GM12878 (cell line): ENCODE measurements around the gene JAKMIP1. TPM values are rescaled to one million over a fixed set of nuclear protein-coding genes. Genes with fewer than 3 reads are reported as not detected.

ENCODE experiments used
- ATAC-seq: fragments of 200-7000 bp; cut with Tn5 transposase; 3 replicates; pipeline ENCODE4 v1.9.1; 2020; ENCODE audit warnings: mild to moderate bottlenecking, moderate library complexity
- BruUV-seq: library from RNA; stranded (reverse); fragments of 400-500 nt; replicated peaks from 2 replicates; lab custom pipeline; 2021; lab: Mats Ljungman, UMichigan
- CTCF ChIA-PET: fragments of 300-600 bp; sonication (Branson Sonifier 250); formaldehyde crosslinking; extraction: SDS; loops from one replicate; lab custom pipeline; 2021; ENCODE audit warnings: inconsistent platforms; lab: Yijun Ruan, JAX
- POLR2A ChIA-PET: fragments of 350-600 bp; formaldehyde crosslinking; extraction: SDS; loops from one replicate; lab custom pipeline; 2021; ENCODE audit warnings: inconsistent platforms; lab: Charles Lee
- RAD21 ChIA-PET: fragments of 300-600 bp; sonication (Branson Sonifier 250); formaldehyde crosslinking; loops from one replicate; lab custom pipeline; 2023; ENCODE audit warnings: antibody characterized with exemption; ENCODE audit not compliant: unreplicated experiment; lab: Charles Lee
- SMC1A ChIA-PET: fragments of 300-600 bp; sonication (Branson Sonifier 250); formaldehyde crosslinking; loops from one replicate; lab custom pipeline; 2023; ENCODE audit not compliant: unreplicated experiment, uncharacterized antibody; lab: Charles Lee
- DNase-seq: peaks from one replicate; pipeline ENCODE4 v3.0.0-alpha.2; 2011; ENCODE audit warnings: low read depth, low spot score
- FAIRE-seq: peaks from 3 replicates; lab custom pipeline; 2011; peaks lifted over from hg19 to GRCh38; lab: Jason Lieb, UNC
- H2AFZ ChIP-seq: 2 replicates; pipeline ENCODE4 v1.6.0; 2011; ENCODE audit warnings: low read depth, low read length, control low read depth; ENCODE audit not compliant: control insufficient read depth
- H3K27ac ChIP-seq: 2 replicates; pipeline ENCODE4 v1.5.1; 2011; ENCODE audit warnings: control low read depth; ENCODE audit not compliant: control insufficient read depth, insufficient read depth
- H3K27me3 ChIP-seq, 2 experiments: replicated peaks in 1 of 2; 2 replicates each; pipeline versions ENCODE4 v1.6.0 to v1.6.1; 2011; ENCODE audit warnings: low read length in 1 of 2; ENCODE audit not compliant: control insufficient read depth in 2 of 2, insufficient read depth in 2 of 2
- H3K36me3 ChIP-seq, 2 experiments: 2 replicates each; pipeline ENCODE4 v1.5.1; 2011; ENCODE audit warnings: low read length in 1 of 2; ENCODE audit not compliant: control insufficient read depth in 2 of 2, insufficient read depth in 2 of 2
- H3K4me1 ChIP-seq: 2 replicates; pipeline ENCODE4 v1.6.1; 2011; ENCODE audit warnings: mild to moderate bottlenecking, low read length, moderate library complexity, mixed read lengths; ENCODE audit not compliant: control insufficient read depth, insufficient read depth
- H3K4me2 ChIP-seq: 2 replicates; pipeline ENCODE4 v1.6.0; 2011; ENCODE audit warnings: control low read depth; ENCODE audit not compliant: control insufficient read depth, insufficient read depth
- H3K4me3 ChIP-seq: fragments of 200-600 bp; sonication (generic); 2 replicates; pipeline ENCODE4 v1.5.1; 2016
- H3K79me2 ChIP-seq: 2 replicates; pipeline ENCODE4 v1.6.0; 2011; ENCODE audit warnings: low read length; ENCODE audit not compliant: control insufficient read depth, insufficient read depth
- H3K9ac ChIP-seq: 2 replicates; pipeline ENCODE4 v1.8.0; 2011; ENCODE audit warnings: low read length, control low read depth, mixed read lengths; ENCODE audit not compliant: control insufficient read depth, insufficient read depth
- H3K9me3 ChIP-seq: replicated peaks from 3 replicates; pipeline ENCODE4 v1.5.1; 2011; ENCODE audit warnings: mild to moderate bottlenecking, low read length; ENCODE audit not compliant: control insufficient read depth, insufficient read depth
- H4K20me1 ChIP-seq: 2 replicates; pipeline ENCODE4 v1.6.0; 2011; ENCODE audit not compliant: control insufficient read depth, insufficient read depth
- RAD21 ChIP-seq: IDR thresholded peaks from 2 replicates; pipeline ENCODE4 v1.6.1; 2011; ENCODE audit warnings: mild to moderate bottlenecking, low read depth, low read length, moderate library complexity; ENCODE audit not compliant: insufficient read depth
- SMAD1 ChIP-seq: fragments of 450-650 bp; IDR thresholded peaks from 2 replicates; pipeline ENCODE4 v1.6.1; 2018; ENCODE audit warnings: mild to moderate bottlenecking, low read depth; ENCODE audit not compliant: partially characterized antibody
- TARDBP ChIP-seq: IDR thresholded peaks from 2 replicates; pipeline ENCODE4 v1.6.1; 2016; ENCODE audit warnings: borderline replicate concordance
- ZBTB11 ChIP-seq: fragments of 450-650 bp; formaldehyde crosslinking; IDR thresholded peaks from 2 replicates; pipeline ENCODE4 v1.5.0; 2022; ENCODE audit warnings: mild to moderate bottlenecking, missing genetic modification characterization
- WGBS: methylation state at CpG from one replicate; pipeline ENCODE4 v1.1.6; 2016; ENCODE audit warnings: low lambda C conversion rate; ENCODE audit not compliant: insufficient replicate concordance, insufficient coverage; ENCODE audit errors: missing lambda C conversion rate; 5-methylcytosine and 5-hydroxymethylcytosine counted together
- in situ Hi-C: fragments of 300-500 bp; cut with MboI; formaldehyde crosslinking; loops from 9 replicates; pipeline ENCODE4 v1.14.3; 2018; ENCODE audit warnings: mixed read lengths
- intact Hi-C: fragments of 100-400 bp; cut with micrococcal nuclease; formaldehyde crosslinking; loops from one replicate; pipeline ENCODE4 v1.14.2; 2022; ENCODE audit not compliant: unreplicated experiment
- polyA plus RNA-seq, 11 experiments: library from polyadenylated mRNA; depleted of rRNA in 4 of 11; unstranded in 6 of 11; stranded (reverse) in 5 of 11; fragments of >200 nt; fragmentation: Nextera tagmentation in 4 of 11; fragmentation: Illumina TruSeq in 1 of 11; extraction: Ambion mirVana in 4 of 11; extraction: Trizol in 1 of 11; gene quantifications; 1 replicate in 1 of 11; 2 replicates in 10 of 11; pipeline versions ENCODE4 v1.2.1 to v1.2.3, GENCODE V29; 2011 to 2016; ENCODE audit warnings: inconsistent platforms in 2 of 11, missing spikeins in 2 of 11, low read depth in 1 of 11
- total RNA-seq, 4 experiments: library from RNA; depleted of rRNA in 3 of 4; stranded (reverse); fragments of >200 nt in 3 of 4; fragmentation: Illumina TruSeq in 1 of 4; extraction: Trizol in 1 of 4; gene quantifications; 2 replicates each; pipeline versions ENCODE4 v1.2.1 to v1.2.3, GENCODE V29; 2013 to 2021

Gene JAKMIP1
- total and polyA plus RNA-seq, 10 of the 15 experiments (the other 5 are each of a cell fraction or from before 2014, with no cell fraction given), result 0.52 to 16.7 (median 12.3) TPM

DNA sequence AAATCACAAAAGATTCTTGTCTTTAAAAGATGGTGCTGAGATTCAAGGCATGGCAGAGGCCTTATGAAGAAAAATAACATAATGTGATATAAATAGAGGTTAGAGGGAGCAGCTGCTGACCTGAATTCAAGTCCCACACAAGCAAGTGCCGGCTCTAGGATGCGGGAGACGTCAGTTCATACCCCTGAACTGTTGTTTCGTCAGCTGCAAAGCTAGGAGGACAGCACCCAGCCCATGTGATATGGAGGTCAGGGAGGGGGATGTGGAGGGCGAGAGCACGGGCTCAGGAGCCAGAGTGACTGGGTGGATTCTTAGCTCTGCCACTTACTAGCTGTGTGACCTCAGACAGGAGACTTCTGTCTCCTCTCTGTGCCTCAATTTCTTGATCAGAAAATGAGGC lies 77.9 kb downstream of the JAKMIP1 start:
- H3K9ac ChIP-seq, result no peak overlapping the region
- no peak overlapping the region for H3K4me2 ChIP-seq
- no peaks in the 10 kb centered on the region for H3K79me2 ChIP-seq
- no peaks in the 10 kb centered on the region for H4K20me1 ChIP-seq
- H3K27ac ChIP-seq, result no peak overlapping the region
- ChIA-PET CTCF (no interaction called here), POLR2A (no interaction called here), RAD21 (no interaction called here), SMC1A (no interaction called here)
- DNase-seq, result no peak
- no TSS peak for BruUV-seq
- in situ Hi-C loops, result no loop called here
- TF ChIP-seq ZBTB11 (CRISPR knock-in tag) (no peak), RAD21 (no peak), SMAD1 (no peak)
- no peaks in the 10 kb centered on the region for H3K36me3 ChIP-seq
- no peak for FAIRE-seq
- no peak overlapping the region for H2AFZ ChIP-seq
- 68% methylated on average over 6 of the region's 6 CpGs for WGBS
- H3K27me3 ChIP-seq, result no peaks in the 10 kb centered on the region
- no peaks in the 10 kb centered on the region for H3K4me1 ChIP-seq
- intact Hi-C loops, result no loop called here
- H3K9me3 ChIP-seq, result no peaks in the 10 kb centered on the region
- ATAC-seq, result no peak
- H3K4me3 ChIP-seq, result no peak overlapping the region

DNA sequence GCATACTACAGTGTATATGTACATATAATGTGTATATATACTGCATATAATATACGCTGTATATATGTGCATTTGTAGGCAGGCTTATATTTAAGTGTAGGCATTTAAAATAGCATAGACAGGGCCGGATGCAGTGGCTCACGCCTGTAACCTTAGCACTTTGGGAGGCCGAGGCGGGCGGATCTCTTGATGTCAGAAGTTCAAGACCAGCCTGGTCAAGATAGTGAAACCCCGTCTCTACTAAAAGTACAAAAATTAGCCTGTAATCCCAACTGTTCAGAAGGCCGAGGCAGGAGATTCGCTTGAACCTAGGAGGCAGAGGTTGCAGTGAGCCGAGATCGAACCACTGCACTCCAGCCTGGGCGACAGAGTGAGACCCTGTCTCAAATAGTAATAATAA lies 78.4 kb downstream of the JAKMIP1 start:
- BruUV-seq, result no TSS peak
- CTCF ChIA-PET, result no interaction called here
- Histone ChIP-seq H3K27ac (no peak overlapping the region), H3K9ac (no peak overlapping the region), H3K4me2 (no peak overlapping the region), H3K4me1 (no peaks in the 10 kb centered on the region), H3K9me3 (no peaks in the 10 kb centered on the region), H4K20me1 (no peaks in the 10 kb centered on the region), H3K4me3 (no peak overlapping the region), H3K79me2 (no peaks in the 10 kb centered on the region), H2AFZ (no peak overlapping the region), H3K27me3 (no peaks in the 10 kb centered on the region)
- SMC1A ChIA-PET, result no interaction called here
- intact Hi-C loops (no loop called here), in situ Hi-C loops (no loop called here)
- 86% methylated on average over 12 of the region's 12 CpGs for WGBS
- RAD21 ChIA-PET, result no interaction called here
- DNase-seq, result no peak
- FAIRE-seq, result no peak
- POLR2A ChIA-PET, result interaction anchor here (0.8 kb wide), 1 partner anchor 11 kb away, joined by 3 read pairs; no protein-coding TSS in a partner anchor
- TF ChIP-seq TARDBP, result no peak
- TF ChIP-seq, all 136 proteins: peak for 0
- H3K36me3 ChIP-seq, result no peaks in the 10 kb centered on the region
- ATAC-seq, result no peak
